Colonic mucosa (tissue), 4 donors: ENCODE measurements around the gene CACNA1S. TPM values are rescaled to one million over a fixed set of nuclear protein-coding genes. Genes with fewer than 3 reads are reported as not detected.

Experiments
- DNase-seq: peaks from one replicate; pipeline ENCODE4 v3.0.0-alpha.2; 2020
- H3K27ac ChIP-seq: fragments of 200-600 bp; one replicate; pipeline ENCODE4 v1.8.0; 2021
- H3K27me3 ChIP-seq: fragments of 200-600 bp; one replicate; pipeline ENCODE4 v1.8.0; 2021
- H3K36me3 ChIP-seq: fragments of 200-600 bp; one replicate; pipeline ENCODE4 v1.8.0; 2021
- H3K4me1 ChIP-seq: fragments of 200-600 bp; one replicate; pipeline ENCODE4 v1.8.0; 2021; ENCODE audit warnings: mild to moderate bottlenecking
- H3K4me3 ChIP-seq: fragments of 200-600 bp; one replicate; pipeline ENCODE4 v1.8.0; 2021
- H3K9ac ChIP-seq, 2 donors: one replicate each; pipeline ENCODE4 v1.7.0; 2013; ENCODE audit warnings: control low read depth in 2 of 2, low read depth in 2 of 2, low read length in 2 of 2
- H3K9me3 ChIP-seq: fragments of 200-600 bp; one replicate; pipeline ENCODE4 v1.8.0; 2021
- intact Hi-C: fragments of 100-400 bp; cut with DNase I; formaldehyde crosslinking; loops from one replicate; pipeline ENCODE4 v1.14.1; 2022
- total RNA-seq, 2 donors: library from RNA; stranded (reverse); fragmentation: NEBNext Ultra II Directional in 1 of 2; extraction: Animal tissue kit (Norgen Biotek cat#: 25700) in 1 of 2; gene quantifications; one replicate each; pipeline ENCODE4 v1.2.1, GENCODE V29; 2021
- TF ChIP-seq, protein P1 (sequence below): fragments of 200-600 bp; IDR thresholded peaks from one replicate; pipeline ENCODE4 v1.8.0; 2022; ENCODE audit warnings: antibody characterized with exemption, mild to moderate bottlenecking
- donor health status: healthy.
- donor health status: DM: no; HTN: no; CAD: no.
- donor health status: DM: no; HTN: no; CAD: no.

Gene CACNA1S
- total RNA-seq, 2 donors from 2014 or later = not detected

DNA sequence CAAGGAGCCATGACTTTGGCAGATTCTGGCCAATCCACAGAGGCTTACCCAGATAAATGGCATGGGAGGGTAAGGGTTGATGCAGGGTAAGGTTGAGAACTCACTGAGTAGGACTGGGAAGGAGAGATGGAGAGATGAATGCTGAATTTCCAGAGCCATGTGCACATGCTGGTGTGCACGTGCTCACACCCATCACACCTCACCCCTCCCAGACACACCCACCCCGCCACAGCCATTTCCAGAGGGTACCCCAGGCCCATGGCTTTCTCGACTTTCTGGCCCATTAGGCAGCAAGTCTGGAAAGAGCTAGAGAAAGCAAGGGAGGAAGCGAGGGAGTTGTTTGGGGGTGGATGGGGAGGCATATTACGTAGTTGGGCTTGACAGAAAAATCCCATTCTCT is 1.6 kb downstream of the CACNA1S start:
- Histone ChIP-seq H3K36me3 (no peaks in the 10 kb centered on the region), H3K27ac (no peak overlapping the region), H3K9me3 (no peaks in the 10 kb centered on the region), H3K27me3 (peaks cover 5% of the 10 kb centered on the region), H3K9ac (no peak overlapping the region), H3K4me1 (no peaks in the 10 kb centered on the region), H3K4me3 (no peak overlapping the region)
- TF ChIP-seq, protein P1, sequence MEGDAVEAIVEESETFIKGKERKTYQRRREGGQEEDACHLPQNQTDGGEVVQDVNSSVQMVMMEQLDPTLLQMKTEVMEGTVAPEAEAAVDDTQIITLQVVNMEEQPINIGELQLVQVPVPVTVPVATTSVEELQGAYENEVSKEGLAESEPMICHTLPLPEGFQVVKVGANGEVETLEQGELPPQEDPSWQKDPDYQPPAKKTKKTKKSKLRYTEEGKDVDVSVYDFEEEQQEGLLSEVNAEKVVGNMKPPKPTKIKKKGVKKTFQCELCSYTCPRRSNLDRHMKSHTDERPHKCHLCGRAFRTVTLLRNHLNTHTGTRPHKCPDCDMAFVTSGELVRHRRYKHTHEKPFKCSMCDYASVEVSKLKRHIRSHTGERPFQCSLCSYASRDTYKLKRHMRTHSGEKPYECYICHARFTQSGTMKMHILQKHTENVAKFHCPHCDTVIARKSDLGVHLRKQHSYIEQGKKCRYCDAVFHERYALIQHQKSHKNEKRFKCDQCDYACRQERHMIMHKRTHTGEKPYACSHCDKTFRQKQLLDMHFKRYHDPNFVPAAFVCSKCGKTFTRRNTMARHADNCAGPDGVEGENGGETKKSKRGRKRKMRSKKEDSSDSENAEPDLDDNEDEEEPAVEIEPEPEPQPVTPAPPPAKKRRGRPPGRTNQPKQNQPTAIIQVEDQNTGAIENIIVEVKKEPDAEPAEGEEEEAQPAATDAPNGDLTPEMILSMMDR = no peak
- intact Hi-C loops = no loop called here
- DNase-seq = no peak

DNA sequence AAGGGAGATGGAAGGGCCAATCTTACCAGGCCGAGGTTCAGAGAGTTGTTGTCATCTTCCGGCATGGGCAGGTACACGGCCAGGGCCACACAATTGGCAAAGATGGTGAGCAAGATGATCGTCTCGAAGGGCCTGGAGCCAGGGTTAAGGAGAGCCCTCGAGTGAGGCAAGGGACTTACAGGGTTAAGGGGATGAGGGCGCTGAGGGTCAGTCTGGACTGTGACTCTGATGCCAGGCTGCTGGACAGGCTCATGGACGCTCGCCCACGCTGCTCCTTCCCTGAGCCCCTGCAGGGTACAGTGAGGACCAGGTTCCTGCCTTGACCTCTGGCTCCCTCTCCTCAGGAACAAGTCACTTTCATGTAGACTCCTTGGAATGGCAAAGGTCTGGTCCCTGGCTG is 2.1 kb downstream of the CACNA1S start:
- DNase-seq = no peak
- TF ChIP-seq, protein P1 = no peak
- Histone ChIP-seq H3K9me3 (no peaks in the 10 kb centered on the region), H3K27ac (no peak overlapping the region), H3K36me3 (no peaks in the 10 kb centered on the region), H3K9ac (no peak overlapping the region), H3K4me1 (no peaks in the 10 kb centered on the region), H3K4me3 (no peak overlapping the region), H3K27me3 (peaks cover 4% of the 10 kb centered on the region)
- intact Hi-C loops = no loop called here

DNA sequence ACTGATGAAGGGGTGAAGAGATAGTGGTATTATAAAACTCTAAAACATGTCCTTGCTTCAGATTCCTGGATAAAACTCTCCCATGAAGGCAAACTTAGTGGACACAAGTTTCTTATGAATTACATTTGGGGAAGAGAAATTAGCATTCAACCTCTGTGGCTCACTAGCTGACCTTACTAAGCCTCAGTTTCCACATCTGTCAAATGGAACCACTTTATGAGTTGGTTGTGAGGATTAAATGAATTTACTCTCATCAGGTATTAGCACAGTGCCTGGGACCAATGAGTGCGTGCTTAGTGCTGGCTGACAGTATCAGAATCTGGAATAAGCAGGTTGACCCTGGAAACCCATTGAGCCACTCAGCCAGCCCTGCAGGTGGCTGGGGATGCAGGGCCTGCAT is 2.6 kb downstream of the CACNA1S start:
- TF ChIP-seq, protein P1 = no peak
- Histone ChIP-seq H3K4me1 (no peaks in the 10 kb centered on the region), H3K9me3 (no peaks in the 10 kb centered on the region), H3K9ac (no peak overlapping the region), H3K27me3 (no peaks in the 10 kb centered on the region), H3K27ac (no peak overlapping the region), H3K36me3 (no peaks in the 10 kb centered on the region), H3K4me3 (no peak overlapping the region)
- intact Hi-C loops = no loop called here
- no peak for DNase-seq

DNA sequence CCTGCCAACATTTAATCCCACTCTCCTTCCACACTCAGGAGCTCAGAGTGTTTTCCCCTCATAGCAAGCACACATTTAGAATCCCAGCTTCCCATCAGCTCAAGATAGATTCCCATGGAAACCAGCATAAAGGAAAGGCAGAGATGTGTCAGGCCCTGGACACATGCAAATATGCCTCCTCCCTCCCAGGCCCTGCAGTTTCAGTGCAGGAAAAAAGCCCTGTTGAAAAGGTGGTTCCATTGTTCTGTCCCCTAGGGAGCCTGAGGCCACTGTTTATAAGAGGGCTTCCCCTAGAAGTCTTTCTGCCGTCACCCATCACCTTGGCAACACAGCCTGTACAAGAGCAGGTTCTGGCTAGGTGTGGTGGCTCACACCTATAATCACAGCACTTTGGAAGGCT is 3.6 kb downstream of the CACNA1S start:
- intact Hi-C loops = no loop called here
- Histone ChIP-seq H3K27ac (no peak overlapping the region), H3K36me3 (no peaks in the 10 kb centered on the region), H3K9me3 (no peaks in the 10 kb centered on the region), H3K4me1 (no peaks in the 10 kb centered on the region), H3K9ac (no peak overlapping the region), H3K4me3 (no peak overlapping the region), H3K27me3 (no peaks in the 10 kb centered on the region)
- no peak for DNase-seq
- TF ChIP-seq, protein P1 = no peak

DNA sequence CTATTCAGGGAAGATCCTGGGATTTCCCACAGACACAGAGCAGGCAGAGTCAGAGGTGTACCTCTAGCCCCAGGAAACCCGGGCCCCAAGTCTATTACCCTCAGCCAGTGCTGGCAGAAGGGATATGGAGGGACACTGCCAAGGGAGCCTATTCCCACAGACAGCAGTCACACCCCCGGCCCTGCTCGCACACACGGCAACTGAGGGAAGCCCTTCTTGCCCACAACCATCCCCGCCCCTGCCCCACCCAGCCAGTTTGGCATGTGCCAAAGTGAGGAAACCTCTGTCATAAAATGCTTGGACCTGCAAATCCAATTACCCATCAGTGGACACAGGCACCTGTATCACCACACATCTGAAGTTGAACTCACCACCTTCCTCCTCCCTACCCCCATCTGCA is 6.5 kb downstream of the CACNA1S start:
- TF ChIP-seq, protein P1 = no peak
- Histone ChIP-seq H3K9ac (no peak overlapping the region), H3K9me3 (no peaks in the 10 kb centered on the region), H3K4me1 (no peaks in the 10 kb centered on the region), H3K27ac (no peak overlapping the region), H3K27me3 (no peaks in the 10 kb centered on the region), H3K36me3 (no peaks in the 10 kb centered on the region), H3K4me3 (no peak overlapping the region)
- intact Hi-C loops = no loop called here
- no peak for DNase-seq

DNA sequence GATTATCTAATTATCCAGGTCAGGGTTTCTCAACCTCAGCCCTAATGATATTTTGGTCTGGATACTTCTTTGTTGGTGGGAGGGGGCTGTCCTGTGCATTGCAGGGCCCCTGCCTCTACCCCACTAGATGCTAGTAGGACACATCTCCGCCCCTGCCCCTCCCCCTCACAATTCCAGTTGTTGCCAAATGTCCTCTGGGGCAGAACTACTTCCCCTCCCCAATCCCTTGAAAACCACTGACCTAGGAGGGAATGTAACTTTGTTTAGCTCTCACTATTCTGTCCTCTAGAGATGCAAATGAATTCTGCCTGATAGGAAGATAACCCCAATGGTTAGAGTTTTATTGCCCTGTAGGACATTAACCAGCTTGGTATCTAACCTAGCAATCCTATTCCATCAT is 8.1 kb downstream of the CACNA1S start:
- Histone ChIP-seq H3K27me3 (no peaks in the 10 kb centered on the region), H3K9ac (no peak overlapping the region), H3K27ac (no peak overlapping the region), H3K4me1 (no peaks in the 10 kb centered on the region), H3K9me3 (no peaks in the 10 kb centered on the region), H3K36me3 (no peaks in the 10 kb centered on the region), H3K4me3 (no peak overlapping the region)
- TF ChIP-seq, protein P1 = no peak
- intact Hi-C loops = no loop called here
- no peak for DNase-seq
